Stimulated activated CD8-positive, alpha-beta memory T cell treated with anti-CD3 and anti-CD28 coated beads, Interleukin-7, amount 100 ng/mL, for 1 hour (primary cell): ENCODE data around the gene CYP39A1.

ENCODE experiments used
- DNase-seq, 2 donors: peaks; one replicate each; pipeline ENCODE4 v3.0.0-alpha.2; 2020; ENCODE audit warnings: low read depth in 2 of 2

CYP39A1 gene

GRCh38 chr6:46511320-46511719 lies 141.3 kb downstream of the CYP39A1 start:
- no peak for DNase-seq

DNA sequence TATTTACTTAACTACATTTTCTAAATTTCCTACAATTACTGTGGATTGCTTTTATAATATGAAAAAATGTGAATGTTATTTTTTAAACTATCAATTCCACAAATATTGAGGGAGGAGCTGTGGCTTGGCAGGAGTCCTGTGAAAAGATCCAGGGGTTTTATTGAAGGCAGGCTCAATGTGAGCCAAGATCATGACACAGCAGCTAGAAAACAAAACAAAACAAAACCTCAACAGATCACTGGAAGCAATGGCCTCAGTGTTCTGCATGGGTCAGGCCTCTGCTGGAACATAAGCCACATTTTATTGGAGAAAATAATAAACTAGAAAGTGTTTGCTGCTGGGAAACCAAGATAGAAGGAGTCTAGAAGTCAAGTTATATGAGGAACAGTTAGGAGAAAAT lies 142.0 kb downstream of the CYP39A1 start:
- DNase-seq = no peak

DNA sequence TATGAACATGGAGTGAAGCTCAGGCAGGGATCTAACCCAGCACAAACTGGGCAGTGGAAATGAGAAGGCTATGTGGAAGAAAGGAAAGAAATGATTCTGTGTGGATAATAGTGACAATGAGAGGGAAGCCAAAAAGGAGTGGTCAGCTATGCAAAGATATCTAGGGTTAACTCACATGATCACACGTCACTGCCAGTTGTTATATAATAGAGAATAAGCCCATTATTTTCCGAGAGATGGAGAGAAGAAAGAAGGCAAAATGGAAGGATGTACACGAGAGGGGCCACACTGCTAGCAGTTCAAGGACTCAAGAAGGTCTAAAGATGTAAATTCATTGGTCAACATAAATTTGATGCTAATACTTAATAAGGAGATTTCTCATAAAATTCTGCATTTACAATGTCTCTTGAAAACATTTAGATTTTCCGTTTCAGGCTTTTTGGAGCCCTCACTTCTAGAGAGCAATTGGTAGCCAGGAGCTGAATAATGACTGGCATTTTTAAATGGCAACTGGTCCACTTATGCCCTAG lies 142.6 kb downstream of the CYP39A1 start:
- no peak for DNase-seq

GRCh38 chr6:46509063-46509462 lies 143.6 kb downstream of the CYP39A1 start:
- no peak for DNase-seq

GRCh38 chr6:46507426-46507825 lies 145.2 kb downstream of the CYP39A1 start:
- no peak for DNase-seq

- no peak for DNase-seq
Observed at GRCh38 chr6:46505693-46506512, 146.7 kb downstream of the CYP39A1 start.

GRCh38 chr6:46504242-46504641 lies 148.4 kb downstream of the CYP39A1 start:
- DNase-seq = no peak

DNA sequence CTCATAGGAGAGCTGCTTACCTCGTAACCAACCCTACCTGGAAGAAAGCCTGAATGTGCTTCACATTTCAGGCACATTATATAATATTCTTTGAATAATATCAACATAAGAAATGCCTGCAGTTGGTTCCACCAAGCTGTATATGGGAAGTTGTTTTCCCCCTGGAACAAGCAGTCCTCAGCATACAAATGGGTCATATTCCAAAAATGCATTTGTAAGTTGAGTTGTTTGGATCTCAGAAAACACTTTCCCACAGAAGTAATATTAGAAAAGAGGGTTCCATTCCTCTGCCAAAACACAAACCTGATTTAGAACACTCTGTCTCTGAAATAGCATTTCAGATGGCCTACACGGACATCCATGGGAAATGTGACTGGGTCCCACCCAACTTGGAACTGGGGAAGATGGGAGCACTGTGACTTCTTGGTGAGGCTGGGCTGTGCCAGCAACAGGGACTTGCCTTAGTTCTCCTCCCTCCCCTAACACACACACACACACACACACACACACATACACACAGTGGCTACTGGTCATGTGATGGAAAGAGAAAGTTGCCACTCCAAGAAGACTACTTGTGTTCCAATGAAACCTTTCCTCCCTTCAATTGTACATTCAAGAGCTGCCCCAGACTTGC lies 150.0 kb downstream of the CYP39A1 start:
- no peak for DNase-seq

DNA sequence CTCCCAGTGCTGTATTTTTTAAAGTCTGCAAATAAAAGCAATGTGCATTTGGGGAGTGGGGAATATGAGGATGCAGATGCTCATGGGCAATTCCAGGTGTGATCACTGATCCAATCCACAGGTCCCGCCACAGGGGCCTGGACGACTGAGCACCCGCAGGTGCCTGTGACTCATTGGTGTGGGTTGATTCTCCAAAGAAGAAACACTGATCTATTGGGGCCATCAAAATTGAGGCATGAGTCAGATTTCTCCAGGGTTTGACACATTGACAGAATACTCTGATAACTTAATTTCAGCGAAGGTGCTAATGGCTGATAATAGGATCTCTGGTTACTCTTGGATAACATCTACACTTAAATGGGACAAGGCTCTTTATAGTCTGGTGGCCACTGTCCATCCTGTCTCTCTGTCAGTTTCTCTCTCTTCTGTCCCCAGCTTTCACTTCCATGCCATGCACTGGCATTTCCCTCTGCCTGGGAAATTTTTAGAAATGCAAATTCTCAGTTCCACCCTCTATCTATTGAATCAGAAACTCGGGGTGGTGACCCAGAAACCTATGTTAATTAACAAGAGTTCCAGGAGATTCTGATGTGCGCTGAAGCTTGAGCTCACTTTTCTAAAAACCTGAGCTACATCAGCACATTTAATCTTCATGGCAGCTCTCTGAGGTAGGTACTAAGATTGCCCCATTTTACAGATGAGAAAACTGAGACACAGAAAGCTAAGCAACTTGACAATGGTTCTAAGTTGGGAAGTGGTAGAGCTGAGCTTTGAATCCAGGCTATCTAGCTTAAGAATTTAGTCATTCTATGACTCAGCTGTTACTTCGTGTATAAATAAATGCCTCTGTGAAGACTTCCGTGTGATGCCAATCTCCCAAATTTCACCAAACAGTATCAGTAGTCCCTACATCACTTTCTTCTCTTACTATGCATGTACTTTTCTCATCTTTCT lies 151.2 kb downstream of the CYP39A1 start:
- DNase-seq = no peak

DNA sequence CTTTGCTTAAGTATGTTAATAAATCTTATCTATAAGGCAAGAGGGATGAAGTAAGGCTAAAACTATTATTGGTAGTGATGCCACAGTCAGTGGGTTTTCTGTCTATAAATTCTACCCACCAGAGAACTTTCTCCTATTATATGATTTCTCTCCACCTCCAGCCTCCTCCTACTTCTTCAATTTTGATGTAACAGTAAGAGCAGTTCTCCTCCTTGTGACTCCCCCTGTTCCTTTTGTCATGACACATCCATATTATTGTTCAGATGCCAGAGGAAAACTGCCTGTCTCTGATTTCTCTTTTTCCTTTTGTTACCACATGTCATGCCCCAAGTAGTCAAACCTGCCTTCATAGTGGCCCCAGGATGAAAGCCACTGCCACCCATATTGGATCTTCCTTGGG lies 152.2 kb downstream of the CYP39A1 start:
- DNase-seq = no peak
